Natural killer cell (primary cell): Measurements from ENCODE around the gene CCNI2. TPM values are rescaled to one million over a fixed set of nuclear protein-coding genes. Genes with fewer than 3 reads are reported as not detected.

Experiments used
- ATAC-seq, 3 donors: fragments of 150-1000 bp in 2 of 3; fragments of 200-7000 bp in 1 of 3; cut with Tn5 transposase; 1 replicate in 1 of 3; 2 replicates in 2 of 3; pipeline ENCODE4 v1.10.0; 2021; ENCODE audit warnings: mild to moderate bottlenecking in 2 of 3, moderate library complexity in 2 of 3
- DNase-seq, 2 donors: peaks; one replicate each; pipeline versions ENCODE4 v3.0.0 to v3.0.0-alpha.2; 2013 to 2021; ENCODE audit warnings: mixed read lengths in 1 of 2
- H3K27ac ChIP-seq: one replicate; pipeline ENCODE4 v1.5.1; 2013; ENCODE audit warnings: mild to moderate bottlenecking, low read length
- H3K27me3 ChIP-seq: one replicate; pipeline ENCODE4 v1.6.1; 2013; ENCODE audit warnings: low read length; ENCODE audit not compliant: control insufficient read depth, insufficient read depth
- H3K36me3 ChIP-seq: one replicate; pipeline ENCODE4 v1.6.1; 2013; ENCODE audit warnings: low read length; ENCODE audit not compliant: control insufficient read depth, insufficient read depth
- H3K4me1 ChIP-seq: one replicate; pipeline ENCODE4 v1.6.1; 2013; ENCODE audit warnings: low read length; ENCODE audit not compliant: control insufficient read depth, insufficient read depth
- H3K4me3 ChIP-seq: one replicate; pipeline ENCODE4 v1.5.1; 2013; ENCODE audit warnings: low read length
- H3K9me3 ChIP-seq: one replicate; pipeline ENCODE4 v1.6.1; 2013; ENCODE audit warnings: low read length; ENCODE audit not compliant: control insufficient read depth, insufficient read depth
- H3K27ac Mint-ChIP-seq, 2 donors: one replicate each; pipeline ENCODE4 v1.8.0; 2022; ENCODE audit warnings: mild to moderate bottlenecking in 2 of 2, mixed read lengths in 2 of 2, moderate library complexity in 1 of 2
- H3K27me3 Mint-ChIP-seq, 2 donors: one replicate each; pipeline ENCODE4 v1.8.0; 2022; ENCODE audit warnings: low read depth in 2 of 2, mixed read lengths in 2 of 2
- H3K36me3 Mint-ChIP-seq: one replicate; pipeline ENCODE4 v1.8.0; 2022; ENCODE audit warnings: mixed read lengths
- H3K4me1 Mint-ChIP-seq, 2 donors: one replicate each; pipeline ENCODE4 v1.8.0; 2022; ENCODE audit warnings: mixed read lengths in 2 of 2
- H3K4me3 Mint-ChIP-seq: one replicate; pipeline ENCODE4 v1.8.0; 2022; ENCODE audit warnings: mild to moderate bottlenecking, moderate library complexity, mixed read lengths
- H3K9me3 Mint-ChIP-seq, 2 donors: one replicate each; pipeline ENCODE4 v1.8.0; 2022; ENCODE audit warnings: mixed read lengths in 2 of 2
- WGBS: methylation state at CpG from one replicate; pipeline ENCODE4 v1.1.7; 2013; ENCODE audit warnings: missing lambda C conversion rate; ENCODE audit not compliant: insufficient coverage; 5-methylcytosine and 5-hydroxymethylcytosine counted together
- intact Hi-C: fragments of 100-400 bp; cut with micrococcal nuclease; formaldehyde crosslinking; loops from one replicate; pipeline ENCODE4 v1.14.2; 2022
- total RNA-seq, 4 donors: library from RNA; stranded (reverse); fragments of 120-200 nt in 1 of 4; gene quantifications; one replicate each; pipeline versions ENCODE4 v1.2.3 to v1.2.4, GENCODE V29; 2013 to 2022
- TF ChIP-seq, protein P1 (sequence below): fragments of 200-600 bp; IDR thresholded peaks from one replicate; pipeline ENCODE4 v1.8.0; 2022; ENCODE audit warnings: antibody characterized with exemption

CCNI2 gene
- total RNA-seq, 3 donors from 2014 or later (not counting 1 experiment from before 2014, with no cell fraction given): 0.23 to 1.5 TPM; not detected in 1

DNA sequence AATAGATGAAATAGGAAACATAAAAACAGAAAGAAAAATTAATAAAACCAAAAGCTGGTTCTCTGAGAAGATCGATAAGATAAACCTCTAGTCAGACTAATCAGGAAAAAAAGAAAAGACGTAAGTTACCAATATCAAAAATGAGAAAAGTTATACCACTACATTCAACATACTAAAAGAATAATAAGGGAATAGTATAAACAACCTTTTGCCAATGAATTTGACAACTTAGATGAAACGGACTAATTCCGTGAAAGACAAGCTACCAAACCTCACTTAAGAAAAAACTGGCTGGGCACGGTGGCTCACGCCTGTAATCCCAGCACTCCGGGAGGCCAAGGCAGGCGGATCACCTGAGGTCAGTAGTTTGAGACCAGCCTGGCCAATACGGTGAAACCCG is 17.3 kb upstream of the CCNI2 start:
- no peak overlapping the region for H3K27ac Mint-ChIP-seq
- no peak for DNase-seq
- Histone ChIP-seq H3K9me3 (no peaks in the 10 kb centered on the region), H3K27me3 (no peaks in the 10 kb centered on the region), H3K4me3 (no peak overlapping the region), H3K27ac (no peak overlapping the region), H3K4me1 (no peaks in the 10 kb centered on the region), H3K36me3 (no peaks in the 10 kb centered on the region)
- no peaks in the 10 kb centered on the region for H3K27me3 Mint-ChIP-seq
- TF ChIP-seq, protein P1, sequence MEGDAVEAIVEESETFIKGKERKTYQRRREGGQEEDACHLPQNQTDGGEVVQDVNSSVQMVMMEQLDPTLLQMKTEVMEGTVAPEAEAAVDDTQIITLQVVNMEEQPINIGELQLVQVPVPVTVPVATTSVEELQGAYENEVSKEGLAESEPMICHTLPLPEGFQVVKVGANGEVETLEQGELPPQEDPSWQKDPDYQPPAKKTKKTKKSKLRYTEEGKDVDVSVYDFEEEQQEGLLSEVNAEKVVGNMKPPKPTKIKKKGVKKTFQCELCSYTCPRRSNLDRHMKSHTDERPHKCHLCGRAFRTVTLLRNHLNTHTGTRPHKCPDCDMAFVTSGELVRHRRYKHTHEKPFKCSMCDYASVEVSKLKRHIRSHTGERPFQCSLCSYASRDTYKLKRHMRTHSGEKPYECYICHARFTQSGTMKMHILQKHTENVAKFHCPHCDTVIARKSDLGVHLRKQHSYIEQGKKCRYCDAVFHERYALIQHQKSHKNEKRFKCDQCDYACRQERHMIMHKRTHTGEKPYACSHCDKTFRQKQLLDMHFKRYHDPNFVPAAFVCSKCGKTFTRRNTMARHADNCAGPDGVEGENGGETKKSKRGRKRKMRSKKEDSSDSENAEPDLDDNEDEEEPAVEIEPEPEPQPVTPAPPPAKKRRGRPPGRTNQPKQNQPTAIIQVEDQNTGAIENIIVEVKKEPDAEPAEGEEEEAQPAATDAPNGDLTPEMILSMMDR: no peak
- intact Hi-C loops: no loop called here
- no peaks in the 10 kb centered on the region for H3K9me3 Mint-ChIP-seq
- no peak overlapping the region for H3K4me3 Mint-ChIP-seq
- WGBS: 99% methylated on average over 8 of the region's 10 CpGs
- H3K4me1 Mint-ChIP-seq: no peaks in the 10 kb centered on the region
- no peak for ATAC-seq
- peaks cover 13% of the 10 kb centered on the region for H3K36me3 Mint-ChIP-seq

DNA sequence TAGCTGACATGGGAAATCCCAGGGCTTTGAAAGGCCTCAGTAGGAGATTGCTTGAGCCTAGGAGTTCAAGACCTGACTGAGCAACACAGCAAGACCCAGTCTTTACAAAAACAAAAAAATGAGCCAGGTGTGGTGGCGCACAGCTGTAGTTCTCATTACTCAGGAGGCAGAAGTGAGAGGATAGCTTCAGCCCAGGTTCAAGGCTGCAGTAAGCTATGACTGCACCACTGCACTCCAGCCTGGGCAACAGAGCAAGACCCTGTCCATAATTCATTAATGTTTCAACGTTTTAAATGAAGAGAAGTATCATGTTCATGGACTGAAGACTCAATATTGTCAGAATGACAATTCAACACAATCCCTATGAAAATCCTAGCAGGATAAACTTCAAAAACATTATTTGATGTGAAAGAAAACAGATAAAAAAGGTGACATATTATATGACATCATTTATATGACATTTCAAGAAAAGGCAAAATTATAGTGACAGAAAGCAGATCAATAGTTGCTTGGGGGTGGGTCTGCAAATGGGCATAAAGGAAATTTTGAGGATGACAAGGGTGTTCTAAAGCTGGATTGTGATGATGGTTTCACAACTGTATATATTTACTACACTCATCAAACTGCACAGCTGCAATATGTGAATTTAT is 13.6 kb upstream of the CCNI2 start:
- ATAC-seq: no peak
- H3K27me3 Mint-ChIP-seq: no peaks in the 10 kb centered on the region
- no peak for DNase-seq
- Histone ChIP-seq H3K36me3 (no peaks in the 10 kb centered on the region), H3K9me3 (no peaks in the 10 kb centered on the region), H3K4me1 (peaks cover 9% of the 10 kb centered on the region), H3K4me3 (no peak overlapping the region), H3K27ac (no peak overlapping the region), H3K27me3 (no peaks in the 10 kb centered on the region)
- peaks cover 16 to 18% of the 10 kb centered on the region in 2 donors for H3K4me1 Mint-ChIP-seq
- no peak overlapping the region for H3K27ac Mint-ChIP-seq
- no peak overlapping the region for H3K4me3 Mint-ChIP-seq
- H3K9me3 Mint-ChIP-seq: no peaks in the 10 kb centered on the region
- TF ChIP-seq, protein P1: no peak
- intact Hi-C loops: no loop called here
- WGBS: 100% methylated on average over 2 of the region's 2 CpGs
- H3K36me3 Mint-ChIP-seq: no peaks in the 10 kb centered on the region

DNA sequence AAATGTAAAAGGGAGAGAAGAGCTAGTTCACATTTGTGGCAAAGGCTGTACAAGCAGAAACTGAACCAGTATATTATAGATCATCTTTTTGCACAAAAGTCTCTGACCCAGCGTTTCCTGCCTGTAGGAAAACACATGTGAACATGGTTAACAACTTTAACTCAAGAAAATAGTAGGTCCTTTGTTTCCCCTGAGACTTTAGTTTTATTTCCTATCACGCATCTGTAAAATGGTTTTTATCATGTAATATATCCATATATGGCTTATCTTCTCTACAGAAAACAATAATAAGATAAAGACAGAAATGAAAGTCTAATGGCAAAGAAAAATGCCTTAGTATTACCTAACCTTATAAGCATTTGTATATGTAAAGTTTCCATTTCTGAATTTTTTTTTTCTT is 12.5 kb upstream of the CCNI2 start:
- no peaks in the 10 kb centered on the region for H3K9me3 Mint-ChIP-seq
- no peaks in the 10 kb centered on the region for H3K36me3 Mint-ChIP-seq
- TF ChIP-seq, protein P1: no peak
- no peak overlapping the region for H3K4me3 ChIP-seq
- ATAC-seq (no peak), DNase-seq (no peak)
- peaks cover 2 to 10% of the 10 kb centered on the region in 2 donors for H3K27me3 Mint-ChIP-seq
- 100% methylated on average over 1 of the region's 2 CpGs for WGBS
- H3K9me3 ChIP-seq: no peaks in the 10 kb centered on the region
- H3K4me3 Mint-ChIP-seq: no peak overlapping the region
- H3K4me1 Mint-ChIP-seq: peaks cover 16 to 18% of the 10 kb centered on the region in 2 donors
- H3K4me1 ChIP-seq: peaks cover 9% of the 10 kb centered on the region
- no peak overlapping the region for H3K27ac Mint-ChIP-seq
- H3K27ac ChIP-seq: no peak overlapping the region
- no peaks in the 10 kb centered on the region for H3K36me3 ChIP-seq
- intact Hi-C loops: no loop called here
- H3K27me3 ChIP-seq: peaks cover 4% of the 10 kb centered on the region
